Psoas muscle (tissue), 8 donors: ENCODE results near the gene MRPS26. TPM values are rescaled to one million over a fixed set of nuclear protein-coding genes. Genes with fewer than 3 reads are reported as not detected.
A peak's percentile ranks its signal among the peaks of the same experiment; 100 is the strongest.

ENCODE experiments used
- ATAC-seq, 4 donors: fragments of 200-7000 bp; cut with Tn5 transposase; one replicate each; pipeline ENCODE4 v1.9.1; 2020; ENCODE audit warnings: moderate library complexity in 3 of 4, mild to moderate bottlenecking in 2 of 4
- DNase-seq, 2 donors: peaks; one replicate each; pipeline ENCODE4 v3.0.0-alpha.2; 2020
- H3K27ac ChIP-seq: fragments of 200-600 bp; one replicate; pipeline ENCODE4 v1.8.0; 2022
- H3K27me3 ChIP-seq, 3 donors: fragments of 200-600 bp in 1 of 3; one replicate each; pipeline versions ENCODE4 v1.6.1 to v1.8.0; 2013 to 2022; ENCODE audit warnings: low read length in 2 of 3, mild to moderate bottlenecking in 2 of 3, moderate library complexity in 1 of 3; ENCODE audit not compliant: insufficient read depth in 3 of 3
- H3K36me3 ChIP-seq, 2 donors: fragments of 200-600 bp in 1 of 2; one replicate each; pipeline versions ENCODE4 v1.6.1 to v1.8.0; 2013 to 2022; ENCODE audit warnings: low read depth in 1 of 2, mild to moderate bottlenecking in 1 of 2, moderate library complexity in 1 of 2; ENCODE audit not compliant: insufficient read depth in 1 of 2
- H3K4me1 ChIP-seq: fragments of 200-600 bp; one replicate; pipeline ENCODE4 v1.8.0; 2022
- H3K4me3 ChIP-seq: fragments of 200-600 bp; one replicate; pipeline ENCODE4 v1.8.0; 2022; ENCODE audit warnings: mild to moderate bottlenecking
- H3K9me3 ChIP-seq: fragments of 200-600 bp; one replicate; pipeline ENCODE4 v1.8.0; 2022
- WGBS, 3 donors: extraction: QIAGEN DNeasy Blood & Tissue Kit; methylation state at CpG; one replicate each; pipeline versions ENCODE4 v1.1.6 to v1.1.7; 2013; 5-methylcytosine and 5-hydroxymethylcytosine counted together
- intact Hi-C, 2 donors: fragments of 100-400 bp; cut with DNase I; formaldehyde crosslinking; loops; one replicate each; pipeline versions ENCODE4 v1.11.0 to v1.14.2; 2022
- polyA plus RNA-seq, 3 donors: library from polyadenylated mRNA; stranded (reverse); fragments of 200-250 nt; gene quantifications; one replicate each; pipeline ENCODE4 v1.2.3, GENCODE V29; 2013
- total RNA-seq, 4 donors: library from RNA; stranded (reverse); fragmentation: NEBNext Ultra II Directional in 2 of 4; extraction: Animal tissue kit (Norgen Biotek cat#: 25700) in 2 of 4; gene quantifications; one replicate each; pipeline versions ENCODE4 v1.2.1 to v1.2.4, GENCODE V29; 2021 to 2023
- TF ChIP-seq, protein P1 (sequence below): fragments of 200-600 bp; IDR thresholded peaks from one replicate; pipeline ENCODE4 v1.8.0; 2022; ENCODE audit warnings: antibody characterized with exemption
- donor health status: healthy with polysubstance abuse.
- donor health status: DM: no; HTN: no; CAD: no; lungs with moderate emphysema.
- donor health status: Bipolar disorder and iron deficiency.
- donor health status: healthy.
- donor health status: DM: yes; HTN: yes; CAD: no.
- donor health status: DM: no; HTN: no; CAD: no.
- donor health status: DM: no; HTN: no; CAD: no.
- donor health status: DM: yes; HTN: yes; CAD: no.

MRPS26 gene
- total and polyA plus RNA-seq, 7 donors = 42.8 to 150 (median 49.0) TPM

DNA sequence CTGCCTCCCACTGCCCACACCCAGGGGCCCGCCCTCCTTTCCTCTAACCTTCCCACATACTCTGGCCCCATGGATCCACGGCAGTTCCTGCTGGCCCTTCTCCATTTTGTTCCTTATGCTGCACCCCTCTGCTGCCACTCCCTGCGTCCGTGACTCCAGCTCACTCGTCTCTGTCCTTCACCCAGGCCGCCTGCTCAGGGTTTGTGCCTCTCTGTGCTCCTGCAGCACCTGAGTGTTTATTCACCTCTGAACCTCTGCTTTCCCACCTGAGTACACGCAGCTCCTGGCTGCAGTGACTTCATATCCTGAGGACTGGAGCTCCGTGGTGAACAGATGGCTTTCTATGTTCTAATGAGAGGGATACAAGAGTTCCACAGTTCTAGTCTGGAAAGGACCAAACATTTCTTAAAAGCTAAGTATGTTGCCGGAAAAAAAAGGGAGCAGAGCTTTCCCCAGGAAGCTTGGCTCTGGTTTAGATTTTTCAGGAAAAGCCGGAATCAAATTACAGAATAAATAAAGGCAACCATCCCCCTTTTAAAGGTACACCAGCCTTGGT, 3.9 kb upstream of the MRPS26 start:
- H3K4me1 ChIP-seq = peaks cover 4% of the 10 kb centered on the region
- TF ChIP-seq, protein P1, sequence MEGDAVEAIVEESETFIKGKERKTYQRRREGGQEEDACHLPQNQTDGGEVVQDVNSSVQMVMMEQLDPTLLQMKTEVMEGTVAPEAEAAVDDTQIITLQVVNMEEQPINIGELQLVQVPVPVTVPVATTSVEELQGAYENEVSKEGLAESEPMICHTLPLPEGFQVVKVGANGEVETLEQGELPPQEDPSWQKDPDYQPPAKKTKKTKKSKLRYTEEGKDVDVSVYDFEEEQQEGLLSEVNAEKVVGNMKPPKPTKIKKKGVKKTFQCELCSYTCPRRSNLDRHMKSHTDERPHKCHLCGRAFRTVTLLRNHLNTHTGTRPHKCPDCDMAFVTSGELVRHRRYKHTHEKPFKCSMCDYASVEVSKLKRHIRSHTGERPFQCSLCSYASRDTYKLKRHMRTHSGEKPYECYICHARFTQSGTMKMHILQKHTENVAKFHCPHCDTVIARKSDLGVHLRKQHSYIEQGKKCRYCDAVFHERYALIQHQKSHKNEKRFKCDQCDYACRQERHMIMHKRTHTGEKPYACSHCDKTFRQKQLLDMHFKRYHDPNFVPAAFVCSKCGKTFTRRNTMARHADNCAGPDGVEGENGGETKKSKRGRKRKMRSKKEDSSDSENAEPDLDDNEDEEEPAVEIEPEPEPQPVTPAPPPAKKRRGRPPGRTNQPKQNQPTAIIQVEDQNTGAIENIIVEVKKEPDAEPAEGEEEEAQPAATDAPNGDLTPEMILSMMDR = no peak
- H3K27me3 ChIP-seq = no peaks in the 10 kb centered on the region
- ATAC-seq (no peak), DNase-seq (no peak)
- peaks cover 0 to 37% of the 10 kb centered on the region in 2 donors for H3K36me3 ChIP-seq
- WGBS, 3 donors = 46 to 54% (median 48%) methylated on average over 10 of the region's 10 CpGs
- no peak overlapping the region for H3K27ac ChIP-seq
- no peaks in the 10 kb centered on the region for H3K9me3 ChIP-seq
- no peak overlapping the region for H3K4me3 ChIP-seq
- intact Hi-C loops = loop anchor here in 1 of 2 donors (10.0 kb wide), 1 partner anchor 163 kb away; the partner anchor contains the start of genes DDRGK1 and ITPA

DNA sequence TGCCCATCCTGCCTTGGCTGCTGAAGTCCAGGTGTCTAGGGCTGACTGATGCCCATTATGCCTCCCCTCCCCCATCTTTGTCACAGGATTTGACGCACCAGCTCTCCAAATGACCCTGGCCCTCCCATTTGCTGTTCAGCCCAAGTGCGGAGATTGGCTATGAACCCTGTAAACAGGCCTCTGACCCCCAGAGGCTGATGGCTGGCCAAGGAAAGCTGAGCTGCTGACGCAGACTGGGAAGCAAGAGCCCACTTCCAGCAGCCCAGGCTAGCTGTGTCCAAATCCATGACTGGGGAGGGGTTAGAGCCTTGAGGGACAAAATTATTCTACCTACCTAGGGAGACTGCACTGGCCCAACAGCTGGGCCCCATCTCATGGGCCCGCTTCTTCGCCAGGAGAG, 3.2 kb upstream of the MRPS26 start:
- WGBS, 3 donors = 73 to 82% (median 75%) methylated on average over 5 of the region's 5 CpGs
- peak; percentile 24 to 78 for DNase-seq
- intact Hi-C loops = loop anchor here in 1 of 2 donors (10.0 kb wide), 1 partner anchor 162 kb away; the partner anchor contains the start of genes DDRGK1 and ITPA
- ATAC-seq = no peak
- H3K27ac ChIP-seq = peak overlapping the region; percentile 23
- H3K36me3 ChIP-seq = peaks cover 0 to 35% of the 10 kb centered on the region in 2 donors
- TF ChIP-seq, protein P1 = no peak
- no peaks in the 10 kb centered on the region for H3K9me3 ChIP-seq
- peaks cover 7% of the 10 kb centered on the region for H3K4me1 ChIP-seq
- H3K27me3 ChIP-seq = no peaks in the 10 kb centered on the region
- H3K4me3 ChIP-seq = no peak overlapping the region

DNA sequence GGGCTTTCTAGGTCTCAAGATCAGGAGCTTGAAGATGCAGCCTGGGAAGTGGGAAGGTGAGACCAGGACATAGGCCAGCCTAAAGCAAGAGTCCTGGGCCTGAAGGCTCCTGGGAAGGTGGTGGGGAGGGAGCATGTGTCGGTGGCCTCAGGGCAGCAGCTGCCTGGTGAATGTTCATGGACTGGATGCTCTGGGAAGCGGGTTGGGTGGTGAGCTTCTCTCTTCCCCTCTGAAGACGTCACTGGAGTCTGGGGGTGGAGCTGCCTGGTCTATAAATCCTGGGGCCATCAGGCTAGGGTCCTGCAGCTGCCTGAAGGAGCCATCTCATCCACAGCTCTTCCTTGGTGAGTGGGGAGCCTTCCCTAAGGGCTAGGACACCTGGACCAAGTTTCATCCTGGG, 2.5 kb upstream of the MRPS26 start, which contains the start of gene GNRH2:
Gene GNRH2, plus strand, starts transcription at position 301 of the 400 bp plus-strand sequence. CDS start 793 bp downstream, outside the sequence.
- 49 to 71% (median 60%) methylated on average over 3 of the region's 3 CpGs for WGBS, 3 donors
- DNase-seq (no peak), ATAC-seq (no peak)
- H3K27ac ChIP-seq = peak within 1 kb of the TSS; percentile 23
- H3K4me1 ChIP-seq = peaks cover 7% of the 10 kb centered on the region
- H3K4me3 ChIP-seq = no peak within 1 kb of the TSS
- H3K27me3 ChIP-seq = no peaks in the 10 kb centered on the region
- TF ChIP-seq, protein P1 = no peak
- intact Hi-C loops = loop anchor here in 1 of 2 donors (10.0 kb wide), 1 partner anchor 161 kb away; the partner anchor contains the start of genes DDRGK1 and ITPA
- no peaks in the 10 kb centered on the region for H3K9me3 ChIP-seq
- peaks cover under 1 to 35% of the 10 kb centered on the region in 2 donors for H3K36me3 ChIP-seq

DNA sequence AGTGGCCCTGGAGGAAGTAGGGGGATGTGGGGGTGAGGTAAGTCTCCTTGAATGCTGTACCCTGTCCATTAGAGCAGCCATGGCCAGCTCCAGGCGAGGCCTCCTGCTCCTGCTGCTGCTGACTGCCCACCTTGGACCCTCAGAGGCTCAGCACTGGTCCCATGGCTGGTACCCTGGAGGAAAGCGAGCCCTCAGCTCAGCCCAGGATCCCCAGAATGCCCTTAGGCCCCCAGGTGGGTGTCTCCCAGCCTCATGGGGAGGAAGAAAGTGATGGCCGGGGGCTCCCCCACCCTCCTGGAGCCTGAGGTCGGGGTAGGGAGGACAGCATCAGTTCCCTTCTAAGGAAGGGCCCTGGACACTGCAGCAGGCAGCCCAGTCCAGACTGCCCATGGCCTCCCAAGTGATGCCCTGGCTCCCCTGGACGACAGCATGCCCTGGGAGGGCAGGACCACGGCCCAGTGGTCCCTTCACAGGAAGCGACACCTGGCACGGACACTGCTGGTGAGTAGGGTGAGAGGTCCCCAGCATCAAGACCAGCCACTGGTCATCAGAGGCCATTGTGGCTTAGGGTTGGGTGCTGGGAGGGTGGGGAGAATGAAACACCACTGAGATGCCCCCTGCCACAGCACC, 1.4 kb upstream of the MRPS26 start:
- Histone ChIP-seq H3K27ac (peak overlapping the region; percentile 94), H3K4me3 (no peak overlapping the region), H3K36me3 (peaks cover 5 to 35% of the 10 kb centered on the region in 2 donors), H3K27me3 (no peaks in the 10 kb centered on the region), H3K9me3 (no peaks in the 10 kb centered on the region), H3K4me1 (peaks cover 7% of the 10 kb centered on the region)
- DNase-seq (no peak), ATAC-seq (no peak)
- TF ChIP-seq, protein P1 = no peak
- 91 to 94% (median 92%) methylated on average over 8 of the region's 8 CpGs for WGBS, 3 donors
- intact Hi-C loops = loop anchor here in 1 of 2 donors (10.0 kb wide), 1 partner anchor 160 kb away; the partner anchor contains the start of genes DDRGK1 and ITPA
